Measurements from ENCODE around the gene PPP1CB.

GRCh38 chr2:28748941-28749340 lies 2.7 kb upstream of the PPP1CB start:
- TF ChIP-seq CTCF (IDR thresholded peaks at IDR 0.05; ENCODE audit: low read length) (no peak), EZH2 (optimal IDR thresholded peaks at IDR 0.05; ENCODE audit: low read depth, low read length) (no peak), EZH2phosphoT487 (IDR thresholded peaks at IDR 0.05; ENCODE audit: low read length) (no peak)
